HepG2 (cell line): ENCODE data around the gene MSX2. TPM values are rescaled to one million over a fixed set of nuclear protein-coding genes. Genes with fewer than 3 reads are reported as not detected.

Experiments used
- ATAC-seq: fragments of 200-7000 bp; cut with Tn5 transposase; 3 replicates; pipeline ENCODE4 v1.9.1; 2020; ENCODE audit warnings: mild to moderate bottlenecking, moderate library complexity
- BruUV-seq: library from RNA; stranded (reverse); fragments of 400-500 nt; replicated peaks from 2 replicates; lab custom pipeline; 2021; lab: Mats Ljungman, UMichigan
- CTCF ChIA-PET: fragments of 300-600 bp; formaldehyde crosslinking; extraction: SDS; loops from one replicate; lab custom pipeline; 2021; ENCODE audit warnings: low total read pairs, inconsistent platforms, low intra/inter-chr PET ratio; lab: Yijun Ruan, JAX
- POLR2A ChIA-PET: fragments of 350-600 bp; sonication (Branson Sonifier 250); formaldehyde crosslinking; loops from one replicate; lab custom pipeline; 2020; ENCODE audit warnings: antibody characterized with exemption, inconsistent platforms; lab: Yijun Ruan, JAX
- DNase-seq: peaks from one replicate; pipeline ENCODE4 v3.0.0-alpha.2; 2015; ENCODE audit warnings: low spot score
- FAIRE-seq: peaks from 3 replicates; lab custom pipeline; 2011; peaks lifted over from hg19 to GRCh38; lab: Jason Lieb, UNC
- H2AFZ ChIP-seq: one replicate; pipeline ENCODE4 v1.6.1; 2011; ENCODE audit warnings: low read length, inconsistent platforms
- H3K27ac ChIP-seq: fragments of 300-600 bp; 3 replicates; pipeline ENCODE4 v1.8.0; 2011; ENCODE audit warnings: mixed run types, mild to moderate bottlenecking, mixed read lengths, low read length, inconsistent platforms; ENCODE audit not compliant: insufficient read depth; ENCODE audit errors: extremely low read length
- H3K27me3 ChIP-seq, 2 experiments: fragments of 200-600 bp in 1 of 2; 2 replicates in 1 of 2; 3 replicates in 1 of 2; pipeline versions ENCODE4 v1.6.0 to v1.8.0; 2011; ENCODE audit warnings: low read length in 2 of 2, mild to moderate bottlenecking in 2 of 2, moderate library complexity in 2 of 2, inconsistent platforms in 1 of 2; ENCODE audit not compliant: insufficient read depth in 2 of 2, control insufficient read depth in 1 of 2
- H3K36me3 ChIP-seq, 2 experiments: fragments of 200-600 bp in 1 of 2; replicated peaks in 1 of 2; 2 replicates in 1 of 2; 3 replicates in 1 of 2; pipeline versions ENCODE4 v1.5.1 to v1.8.0; 2011; ENCODE audit warnings: low read length in 2 of 2, inconsistent platforms in 1 of 2; ENCODE audit not compliant: insufficient read depth in 2 of 2, control insufficient read depth in 1 of 2
- H3K4me1 ChIP-seq: 2 replicates; pipeline ENCODE4 v1.5.1; 2012; ENCODE audit warnings: low read length, inconsistent platforms; ENCODE audit not compliant: insufficient read depth
- H3K4me2 ChIP-seq: 2 replicates; pipeline ENCODE4 v1.6.0; 2011; ENCODE audit warnings: low read depth, low read length, inconsistent platforms
- H3K4me3 ChIP-seq, 3 experiments: fragments of 200-600 bp in 1 of 3; sonication (generic), shearing (Covaris generic) in 1 of 3; replicated peaks in 1 of 3; 2 replicates each; pipeline ENCODE4 v1.5.1; 2011 to 2016; ENCODE audit warnings: low read length in 3 of 3, inconsistent platforms in 2 of 3, low read depth in 2 of 3, mild to moderate bottlenecking in 2 of 3, control low read depth in 1 of 3, mixed read lengths in 1 of 3; ENCODE audit not compliant: insufficient read depth in 1 of 3
- H3K79me2 ChIP-seq: one replicate; pipeline ENCODE4 v1.6.1; 2011; ENCODE audit warnings: low read length, inconsistent platforms; ENCODE audit not compliant: insufficient read depth
- H3K9ac ChIP-seq: 2 replicates; pipeline ENCODE4 v1.6.0; 2011; ENCODE audit warnings: mild to moderate bottlenecking, low read depth, low read length, inconsistent platforms; ENCODE audit not compliant: insufficient read depth
- H3K9me3 ChIP-seq: 2 replicates; pipeline ENCODE4 v1.5.1; 2012; ENCODE audit warnings: mild to moderate bottlenecking, low read length
- H4K20me1 ChIP-seq: 2 replicates; pipeline ENCODE4 v1.6.0; 2011; ENCODE audit warnings: inconsistent platforms, mild to moderate bottlenecking, low read length, moderate library complexity; ENCODE audit not compliant: insufficient read depth
- HCFC1 ChIP-seq: fragments of 150-350 bp; IDR thresholded peaks from 2 replicates; pipeline ENCODE4 v1.6.1; 2014; ENCODE audit warnings: low read depth, low read length
- MBD4 ChIP-seq: IDR thresholded peaks from 2 replicates; pipeline ENCODE4 v1.6.1; 2012; ENCODE audit warnings: low read length, inconsistent platforms, borderline replicate concordance
- TBL1XR1 ChIP-seq: fragments of 150-350 bp; IDR thresholded peaks from 2 replicates; pipeline ENCODE4 v1.6.1; 2014; ENCODE audit warnings: borderline replicate concordance, low read length; ENCODE audit not compliant: partially characterized antibody
- ZNF546 ChIP-seq: sonication (generic); formaldehyde crosslinking; conservative IDR thresholded peaks from 2 replicates; pipeline ENCODE4 v1.8.1; 2023; ENCODE audit warnings: mild to moderate bottlenecking, missing genetic modification reagents
- WGBS: methylation state at CpG from one replicate; pipeline ENCODE4 v1.1.6; 2017; ENCODE audit warnings: low lambda C conversion rate; 5-methylcytosine and 5-hydroxymethylcytosine counted together
- in situ Hi-C: cut with HindIII; loops from 2 replicates; pipeline ENCODE4 v1.10.0; 2017; ENCODE audit warnings: low pct_unique_long_range_greater_than_20kb; ENCODE audit not compliant: extremely low pct_ligation_motif_present
- intact Hi-C: fragments of 100-400 bp; cut with micrococcal nuclease; formaldehyde crosslinking; loops from one replicate; pipeline ENCODE4 v1.10.0; 2022; ENCODE audit not compliant: unreplicated experiment
- polyA plus RNA-seq, 8 experiments: library from polyadenylated mRNA; depleted of rRNA in 3 of 8; stranded (reverse) in 7 of 8; unstranded in 1 of 8; fragments of >200 nt; fragmentation: Illumina TruSeq in 4 of 8; extraction: Trizol in 4 of 8; gene quantifications; 2 replicates each; pipeline versions ENCODE4 v1.2.1 to v1.2.3, GENCODE V29; 2011 to 2016; ENCODE audit warnings: low read depth in 4 of 8, missing spikeins in 1 of 8, mixed read lengths in 1 of 8; ENCODE audit not compliant: insufficient read depth in 1 of 8
- total RNA-seq, 5 experiments: library from RNA; depleted of rRNA; stranded (reverse); fragments of >200 nt; fragmentation: Illumina TruSeq; extraction: Trizol; gene quantifications; 2 replicates each; pipeline ENCODE4 v1.2.3, GENCODE V29; 2016; ENCODE audit warnings: low read depth in 1 of 5

MSX2 gene
- total and polyA plus RNA-seq, 2 of the 13 experiments (the other 11 are each of a cell fraction or from before 2014, with no cell fraction given), result not detected

GRCh38 chr5:174688441-174689354, 35.7 kb upstream of the MSX2 start:
- TF ChIP-seq MBD4, result no peak
- no peak for TF ChIP-seq TBL1XR1
- TF ChIP-seq ZNF546 (CRISPR knock-in tag), result no peak
- in situ Hi-C loops (no loop called here), intact Hi-C loops (no loop called here)
- Histone ChIP-seq H3K4me1 (peaks cover 19% of the 10 kb centered on the region), H3K4me3 (no peak overlapping the region), H3K4me2 (no peak overlapping the region), H3K9ac (no peak overlapping the region), H3K9me3 (no peaks in the 10 kb centered on the region), H2AFZ (no peak overlapping the region), H3K36me3 (no peaks in the 10 kb centered on the region), H3K27ac (no peak overlapping the region), H4K20me1 (no peaks in the 10 kb centered on the region), H3K79me2 (no peaks in the 10 kb centered on the region), H3K27me3 (peaks cover 0 to 28% of the 10 kb centered on the region in 2 experiments; a peak in 4 of 5 replicates)
- no peak for ATAC-seq
- no peak for FAIRE-seq
- 21% methylated on average over 25 of the region's 30 CpGs for WGBS
- ChIA-PET CTCF (no interaction called here), POLR2A (no interaction called here)
- no peak for DNase-seq
- no TSS peak for BruUV-seq

- Histone ChIP-seq H3K4me3 (no peak overlapping the region), H2AFZ (no peak overlapping the region), H3K4me2 (no peak overlapping the region; the same call in 1 of the 2 replicates), H4K20me1 (no peaks in the 10 kb centered on the region), H3K9ac (no peak overlapping the region), H3K27ac (no peak overlapping the region), H3K36me3 (no peaks in the 10 kb centered on the region), H3K27me3 (peaks cover 0 to 37% of the 10 kb centered on the region in 2 experiments), H3K79me2 (no peaks in the 10 kb centered on the region), H3K9me3 (no peaks in the 10 kb centered on the region), H3K4me1 (peaks cover 27% of the 10 kb centered on the region)
- TF ChIP-seq HCFC1, result no peak
- in situ Hi-C loops (no loop called here), intact Hi-C loops (no loop called here)
- 26% methylated on average over 7 of the region's 8 CpGs for WGBS
- no TSS peak for BruUV-seq
- FAIRE-seq (no peak), DNase-seq (no peak), ATAC-seq (peak; percentile 53)
- ChIA-PET CTCF (no interaction called here), POLR2A (no interaction called here)
Observed at GRCh38 chr5:174690271-174690670, 34.1 kb upstream of the MSX2 start.
